Measurements from ENCODE around the gene TBL1XR1.

Gene TBL1XR1

DNA sequence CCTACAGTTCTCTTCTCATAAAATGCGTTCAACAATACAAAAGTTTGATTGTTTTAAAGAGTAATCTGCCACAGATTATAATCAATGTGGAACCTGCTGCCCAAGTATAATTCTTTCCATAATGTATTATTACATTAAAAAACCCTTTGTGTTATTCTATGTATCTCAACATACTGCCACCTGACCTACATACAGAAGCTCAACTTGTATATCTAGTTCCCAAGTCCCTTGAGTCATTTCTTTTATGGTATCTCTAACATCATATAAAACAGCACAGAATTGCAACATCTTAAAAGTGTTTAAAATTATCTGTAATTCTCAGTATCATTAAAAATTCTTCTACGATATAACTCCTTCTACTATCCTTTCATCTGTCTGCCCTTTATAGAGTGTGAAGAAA, 70.3 kb downstream of the TBL1XR1 start:
- Histone ChIP-seq H3K4me3 (no peak overlapping the region), H3K4me1 (peaks cover 0 to 66% (median 16%) of the 10 kb centered on the region in 4 donors), H3K27ac (peak overlapping the region in 1 of 2 donors; percentile 21), H3K36me3 (no peaks in the 10 kb centered on the region), H3K27me3 (no peaks in the 10 kb centered on the region), H3K9me3 (no peaks in the 10 kb centered on the region)
- no peak for TF ChIP-seq CTCF (IDR thresholded peaks at IDR 0.05)
- intact Hi-C loops (cut with DNase I; ENCODE audit: low total_unique reads) = no loop called here
- DNase-seq = no peak

GRCh38 chr3:177126015-177126773, 71.1 kb downstream of the TBL1XR1 start:
- peaks cover 0 to 66% (median 19%) of the 10 kb centered on the region in 4 donors for H3K4me1 ChIP-seq
- intact Hi-C loops (cut with DNase I; ENCODE audit: low total_unique reads) = no loop called here

DNA sequence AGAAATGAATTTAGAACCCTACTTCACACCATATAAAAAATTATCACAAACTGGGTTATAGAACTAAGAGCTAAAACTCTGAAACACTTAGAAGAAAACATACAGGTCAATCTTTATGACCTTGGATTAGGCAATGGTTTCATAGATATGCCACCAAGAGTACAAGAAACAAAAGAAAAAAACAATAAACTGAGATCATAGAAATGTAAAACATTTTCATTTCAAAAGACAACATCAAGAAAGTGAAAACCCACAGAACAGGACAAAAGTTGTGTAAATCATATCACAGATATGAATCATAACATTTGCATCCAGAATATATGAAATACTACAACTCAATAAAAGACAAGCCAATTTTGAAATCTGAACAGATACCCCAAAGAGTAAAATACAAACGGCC, 72.4 kb downstream of the TBL1XR1 start:
- no peak overlapping the region for H3K27ac ChIP-seq
- DNase-seq = no peak
- no peak overlapping the region for H3K4me3 ChIP-seq
- no peaks in the 10 kb centered on the region for H3K27me3 ChIP-seq
- TF ChIP-seq CTCF (IDR thresholded peaks at IDR 0.05) = no peak
- intact Hi-C loops (cut with DNase I; ENCODE audit: low total_unique reads) = no loop called here
- peaks cover 0 to 77% (median 29%) of the 10 kb centered on the region in 4 donors for H3K4me1 ChIP-seq
- no peaks in the 10 kb centered on the region for H3K9me3 ChIP-seq
- H3K36me3 ChIP-seq = no peaks in the 10 kb centered on the region

More at GRCh38 chr3:177126015-177126773, 71.1 kb downstream of the TBL1XR1 start:
- no peak for DNase-seq
- H3K27me3 ChIP-seq = no peaks in the 10 kb centered on the region
- no peaks in the 10 kb centered on the region for H3K36me3 ChIP-seq
- TF ChIP-seq CTCF (IDR thresholded peaks at IDR 0.05) = no peak
- no peak overlapping the region for H3K4me3 ChIP-seq
- no peaks in the 10 kb centered on the region for H3K9me3 ChIP-seq
- no peak overlapping the region for H3K27ac ChIP-seq

DNA sequence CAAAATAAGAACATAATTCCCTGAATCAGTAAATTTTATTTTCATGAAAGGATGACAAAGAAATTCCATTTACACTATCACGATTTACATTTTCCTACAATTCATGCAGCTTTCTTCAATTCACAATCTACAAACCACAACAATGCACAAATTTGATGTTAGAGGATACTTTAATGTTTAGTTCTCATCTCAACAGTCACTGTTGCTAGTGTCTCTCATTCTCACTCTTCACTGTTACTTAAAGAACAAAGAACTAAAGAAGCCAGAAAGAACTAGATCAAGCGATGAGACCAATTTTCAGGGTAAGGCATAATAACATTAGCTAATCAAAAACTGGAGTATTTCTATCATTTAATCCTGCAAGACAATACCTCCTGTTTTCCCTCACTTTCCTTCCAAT, 73.5 kb downstream of the TBL1XR1 start:
- intact Hi-C loops (cut with DNase I; ENCODE audit: low total_unique reads) = no loop called here
- H3K4me1 ChIP-seq = peaks cover 0 to 86% (median 36%) of the 10 kb centered on the region in 4 donors
- no peak for DNase-seq
- H3K9me3 ChIP-seq = no peaks in the 10 kb centered on the region
- no peak overlapping the region for H3K27ac ChIP-seq
- TF ChIP-seq CTCF (IDR thresholded peaks at IDR 0.05) = no peak
- H3K27me3 ChIP-seq = no peaks in the 10 kb centered on the region
- H3K36me3 ChIP-seq = no peaks in the 10 kb centered on the region
- no peak overlapping the region for H3K4me3 ChIP-seq

GRCh38 chr3:177122183-177122856, 75.0 kb downstream of the TBL1XR1 start:
- no peaks in the 10 kb centered on the region for H3K36me3 ChIP-seq
- no peak overlapping the region for H3K4me3 ChIP-seq
- H3K4me1 ChIP-seq = peaks cover 0 to 91% (median 34%) of the 10 kb centered on the region in 4 donors
- H3K27ac ChIP-seq = no peak overlapping the region
- H3K27me3 ChIP-seq = no peaks in the 10 kb centered on the region
- intact Hi-C loops (cut with DNase I; ENCODE audit: low total_unique reads) = no loop called here
- H3K9me3 ChIP-seq = no peaks in the 10 kb centered on the region
- no peak for TF ChIP-seq CTCF (IDR thresholded peaks at IDR 0.05)
- DNase-seq = no peak

Measured in tibial artery (tissue), 4 donors.